ENCODE measurements around the gene CUL1. TPM values are rescaled to one million over a fixed set of nuclear protein-coding genes. Genes with fewer than 3 reads are reported as not detected.

Gene CUL1
- total RNA-seq, 1 experiment from 2014 or later = 72.3 TPM

DNA sequence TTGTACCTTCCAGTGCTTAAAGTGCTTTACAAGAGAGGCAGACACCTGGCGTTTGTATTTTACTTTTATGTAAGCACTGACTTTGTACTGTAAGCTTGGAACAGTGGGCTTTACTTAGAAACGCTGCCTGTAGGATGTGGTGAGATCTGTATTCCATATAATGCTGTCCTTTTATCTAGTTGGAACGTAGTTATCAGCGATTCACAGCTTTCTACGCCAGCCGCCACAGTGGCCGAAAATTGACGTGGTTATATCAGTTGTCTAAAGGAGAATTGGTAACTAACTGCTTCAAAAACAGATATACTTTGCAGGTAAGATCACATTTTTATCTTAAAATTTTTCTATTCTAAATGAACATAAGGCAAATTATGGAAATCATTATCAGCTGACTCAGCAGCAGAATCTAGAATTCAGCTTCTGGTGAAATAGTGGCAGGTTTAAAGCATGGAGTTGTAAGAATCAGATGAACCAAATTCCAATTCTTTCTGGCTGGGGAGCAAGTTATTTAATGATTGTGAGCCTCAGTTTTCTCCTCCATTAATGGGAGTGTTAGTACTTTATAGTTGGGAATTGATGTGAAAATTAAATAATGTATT lies 91.5 kb downstream of the CUL1 start:
- H3K79me1 ChIP-seq (ENCODE audit: insufficient read depth, low read depth, low read length, poor library complexity, severe bottlenecking) = no peaks in the 10 kb centered on the region
- H3K27ac ChIP-seq (ENCODE audit: insufficient read length, low read depth, low read length) = no peak overlapping the region
- DNase-seq = no peak

More for the DNA sequence above, 91.5 kb downstream of the CUL1 start:
- no peaks in the 10 kb centered on the region for H3K9me3 ChIP-seq (ENCODE audit: control insufficient read depth, low read depth, low read length)
- no peak overlapping the region for H4K8ac ChIP-seq (replicated peaks; ENCODE audit: insufficient read length, low read depth, low read length)
- H3K79me2 ChIP-seq (ENCODE audit: insufficient read depth, low read length) = no peaks in the 10 kb centered on the region
- H3K4me1 ChIP-seq (ENCODE audit: insufficient read depth, low read length) = no peaks in the 10 kb centered on the region
- no peak overlapping the region for H3K9ac ChIP-seq (ENCODE audit: extremely low read depth, insufficient read length, low read length)
- no peak overlapping the region for H2AFZ ChIP-seq (ENCODE audit: low read length)
- H2BK5ac ChIP-seq (ENCODE audit: insufficient read length, low read length) = no peak overlapping the region
- no peak overlapping the region for H3K4ac ChIP-seq (ENCODE audit: low read depth, low read length)
- H3K27me3 ChIP-seq (ENCODE audit: insufficient read depth, low read length) = no peaks in the 10 kb centered on the region
- H3K27ac Mint-ChIP-seq = no peak overlapping the region
- H4K5ac ChIP-seq (ENCODE audit: insufficient read length, low read depth, low read length) = no peak overlapping the region
- H3K4me2 ChIP-seq (ENCODE audit: insufficient read depth, insufficient read length, low read length) = no peak overlapping the region
- no peak overlapping the region for H3K18ac ChIP-seq (ENCODE audit: insufficient read length, low read depth, low read length)
- TF ChIP-seq, protein P1, sequence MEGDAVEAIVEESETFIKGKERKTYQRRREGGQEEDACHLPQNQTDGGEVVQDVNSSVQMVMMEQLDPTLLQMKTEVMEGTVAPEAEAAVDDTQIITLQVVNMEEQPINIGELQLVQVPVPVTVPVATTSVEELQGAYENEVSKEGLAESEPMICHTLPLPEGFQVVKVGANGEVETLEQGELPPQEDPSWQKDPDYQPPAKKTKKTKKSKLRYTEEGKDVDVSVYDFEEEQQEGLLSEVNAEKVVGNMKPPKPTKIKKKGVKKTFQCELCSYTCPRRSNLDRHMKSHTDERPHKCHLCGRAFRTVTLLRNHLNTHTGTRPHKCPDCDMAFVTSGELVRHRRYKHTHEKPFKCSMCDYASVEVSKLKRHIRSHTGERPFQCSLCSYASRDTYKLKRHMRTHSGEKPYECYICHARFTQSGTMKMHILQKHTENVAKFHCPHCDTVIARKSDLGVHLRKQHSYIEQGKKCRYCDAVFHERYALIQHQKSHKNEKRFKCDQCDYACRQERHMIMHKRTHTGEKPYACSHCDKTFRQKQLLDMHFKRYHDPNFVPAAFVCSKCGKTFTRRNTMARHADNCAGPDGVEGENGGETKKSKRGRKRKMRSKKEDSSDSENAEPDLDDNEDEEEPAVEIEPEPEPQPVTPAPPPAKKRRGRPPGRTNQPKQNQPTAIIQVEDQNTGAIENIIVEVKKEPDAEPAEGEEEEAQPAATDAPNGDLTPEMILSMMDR (conservative IDR thresholded peaks at IDR 0.05) = no peak
- no peaks in the 10 kb centered on the region for H3K23me2 ChIP-seq (ENCODE audit: insufficient read length, low read depth, low read length, poor library complexity, severe bottlenecking)
- H3K56ac ChIP-seq (ENCODE audit: insufficient read length, low read depth, low read length) = no peak overlapping the region
- H2BK120ac ChIP-seq (ENCODE audit: low read depth, low read length, poor library complexity, severe bottlenecking) = no peak overlapping the region
- no peaks in the 10 kb centered on the region for H3K27me3 Mint-ChIP-seq (ENCODE audit: low read depth)
- H3K23ac ChIP-seq (ENCODE audit: insufficient read length, low read depth, low read length) = no peak overlapping the region
- WGBS (ENCODE audit: extremely low coverage, insufficient read length, low lambda C conversion rate) = no CpG with 5 or more reads among the region's 8 CpGs
- H3T11ph ChIP-seq (ENCODE audit: low read length) = no peak overlapping the region
- no peak overlapping the region for H2BK20ac ChIP-seq (ENCODE audit: low read depth, low read length, poor library complexity, severe bottlenecking)
- H2AK5ac ChIP-seq (ENCODE audit: insufficient read length, low read length) = no peak overlapping the region
- no peaks in the 10 kb centered on the region for H3K4me1 Mint-ChIP-seq
- no peak overlapping the region for H3K14ac ChIP-seq (ENCODE audit: insufficient read depth, low read length)
- no peak overlapping the region for H2BK12ac ChIP-seq (ENCODE audit: insufficient read length, low read depth, low read length)
- no peak overlapping the region for H3K4me3 Mint-ChIP-seq
- no peak overlapping the region for H2BK15ac ChIP-seq (ENCODE audit: low read depth, low read length)
- no peak overlapping the region for H4K91ac ChIP-seq (ENCODE audit: insufficient read length, low read depth, low read length)
- no peaks in the 10 kb centered on the region for H4K20me1 ChIP-seq (ENCODE audit: control insufficient read depth, insufficient read depth, insufficient read length)
- H3K9me3 Mint-ChIP-seq = no peaks in the 10 kb centered on the region; a peak in 1 of 5 replicates
- H3K36me3 Mint-ChIP-seq (ENCODE audit: insufficient read depth in 1 of 3, low read depth in 3 of 3) = peaks cover 64 to 90% (median 90%) of the 10 kb centered on the region in 3 experiments
